ENCODE results near the gene CTDSPL2.
"Not testable (repeated sequence)": the region's sequence is repeated elsewhere in the genome, so short reads cannot be mapped to it uniquely, and the experiment has no call there.

The CTDSPL2 gene

DNA sequence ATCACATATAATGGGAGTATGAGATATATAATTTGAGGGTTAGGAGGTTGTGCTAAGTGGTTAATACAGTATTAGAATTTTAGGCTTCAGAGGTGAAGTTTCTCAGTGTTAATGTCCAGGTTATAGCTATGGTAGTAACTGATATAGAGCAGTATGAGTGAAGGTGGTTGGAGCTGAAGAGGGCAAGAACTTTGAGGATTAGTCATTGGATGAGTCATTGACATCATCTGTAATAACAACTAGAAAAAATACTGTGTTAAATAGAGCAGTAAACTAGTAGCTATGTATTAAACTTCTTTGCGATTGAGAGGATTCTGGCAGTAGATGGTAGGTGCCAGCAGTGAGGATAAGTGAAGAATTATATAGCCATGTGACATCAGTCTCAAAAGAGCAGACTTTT lies 62.0 kb downstream of the CTDSPL2 start:
- no peak for DNase-seq

DNA sequence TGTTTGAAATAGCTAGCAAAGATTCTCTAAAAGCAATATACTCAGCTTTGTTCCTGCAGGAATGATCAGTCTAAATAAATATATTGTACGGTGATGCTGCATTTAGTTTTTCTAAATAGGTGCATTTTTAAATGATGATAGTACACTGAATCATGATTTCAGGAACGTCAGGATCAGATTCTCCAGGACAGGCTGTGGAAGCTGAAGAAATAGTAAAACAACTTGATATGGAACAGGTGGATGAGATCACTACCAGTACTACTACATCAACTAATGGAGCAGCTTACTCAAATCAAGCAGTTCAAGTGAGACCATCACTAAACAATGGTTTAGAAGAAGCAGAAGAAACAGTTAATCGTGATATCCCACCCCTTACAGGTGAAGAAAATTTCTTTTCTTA lies 63.2 kb downstream of the CTDSPL2 start:
- no peak for DNase-seq

DNA sequence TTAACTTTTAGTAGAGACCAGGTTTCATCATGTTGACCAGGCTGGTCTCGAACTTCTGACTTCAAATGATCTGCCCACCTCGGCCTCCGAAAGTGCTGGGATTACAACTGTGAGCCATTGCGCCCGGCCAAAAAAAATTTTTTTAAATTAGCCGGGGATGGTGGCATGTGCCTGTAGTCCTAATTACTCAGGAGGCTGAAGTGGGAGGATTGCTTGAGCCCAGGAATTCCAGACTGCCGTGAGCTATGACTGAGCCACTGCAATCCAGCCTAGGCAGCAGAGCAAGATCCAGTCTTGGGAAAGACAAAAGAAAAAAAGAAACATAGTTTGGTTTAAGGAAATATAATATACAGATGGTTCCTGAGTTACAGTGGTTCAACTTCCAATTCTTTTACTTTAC lies 64.6 kb downstream of the CTDSPL2 start:
- no peak for DNase-seq

DNA sequence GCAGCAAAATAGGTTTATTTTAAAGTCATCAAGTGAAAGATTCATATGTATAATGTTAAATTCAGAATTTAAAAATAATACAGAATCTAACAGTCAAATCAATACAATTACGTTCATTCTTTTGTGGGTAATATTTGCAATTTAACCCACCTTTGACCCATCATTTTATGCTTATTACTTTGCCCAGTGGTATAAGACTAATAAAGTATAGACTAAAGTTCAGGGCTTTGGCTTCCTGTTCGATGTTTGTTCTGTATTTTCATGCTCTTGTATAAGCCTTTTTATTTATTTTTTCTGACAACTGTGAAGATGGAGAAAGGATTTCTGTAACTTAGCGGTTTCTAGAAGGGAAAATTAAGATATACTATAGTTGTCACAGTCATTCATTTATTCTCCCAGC lies 65.2 kb downstream of the CTDSPL2 start:
- DNase-seq = no peak

DNA sequence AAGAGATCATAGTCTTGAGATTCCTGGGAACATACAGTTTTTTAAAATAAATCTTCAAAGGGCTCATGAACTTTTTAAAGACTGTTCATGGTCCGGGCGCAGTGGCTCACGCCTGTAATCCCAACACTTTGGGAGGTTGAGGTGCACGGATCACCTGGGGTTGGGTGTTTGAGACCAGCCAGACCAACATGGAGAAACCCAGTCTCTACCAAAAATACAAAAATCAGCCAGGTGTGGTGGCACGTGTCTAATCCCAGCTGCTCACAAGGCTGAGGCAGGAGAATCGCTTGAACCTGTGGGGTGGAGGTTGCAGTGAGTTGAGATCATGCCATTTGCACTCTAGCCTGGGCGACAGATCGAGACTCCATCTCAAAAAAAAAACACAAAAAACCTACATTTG lies 68.1 kb downstream of the CTDSPL2 start:
- DNase-seq = no peak

DNA sequence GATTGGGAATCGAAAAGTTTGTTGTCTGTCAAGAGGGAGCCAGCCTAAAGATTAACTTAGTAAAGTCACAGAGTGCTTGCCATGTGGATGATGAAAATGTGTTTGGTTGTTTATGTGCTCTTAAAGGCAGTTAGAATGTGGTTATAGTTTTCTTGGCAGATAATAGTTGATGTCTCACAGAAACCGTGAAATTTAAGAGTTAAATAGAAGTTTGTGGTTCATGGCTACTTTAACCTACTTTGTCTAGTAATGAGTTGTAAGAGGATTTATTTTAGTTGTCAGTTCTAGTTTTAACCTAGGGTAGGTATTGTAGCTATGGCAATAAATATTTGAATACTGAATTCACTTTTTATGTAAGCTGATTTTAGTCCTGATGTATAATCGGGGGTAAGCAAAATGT lies 73.1 kb downstream of the CTDSPL2 start:
- no peak for DNase-seq

DNA sequence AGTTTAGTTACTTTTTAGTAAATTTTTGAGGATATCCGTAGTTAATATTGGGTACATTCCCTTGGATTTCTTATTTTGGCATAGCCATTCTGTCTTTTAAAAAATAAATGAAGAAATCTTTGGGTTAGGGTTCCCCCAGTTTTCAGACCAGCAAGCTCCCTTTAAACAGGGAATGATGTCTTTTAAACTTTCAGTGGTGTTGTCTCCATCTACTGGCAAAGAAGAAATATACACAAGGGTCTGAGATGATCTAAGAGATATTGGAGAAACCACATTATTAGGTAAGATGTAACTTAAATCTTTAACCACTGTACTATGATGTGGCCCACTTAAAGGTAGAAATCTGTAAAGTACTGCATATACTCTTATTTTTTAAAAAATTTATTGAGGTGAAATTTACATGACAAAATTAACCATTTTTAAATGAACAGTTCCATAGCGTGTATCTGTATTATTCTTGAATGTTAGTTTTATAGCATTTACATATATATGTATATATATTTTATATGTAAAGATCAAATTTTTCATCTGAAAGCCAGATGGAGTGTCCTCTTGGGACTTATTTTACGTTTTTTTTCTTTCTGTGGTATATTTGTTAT lies 74.4 kb downstream of the CTDSPL2 start:
- no peak for DNase-seq

DNA sequence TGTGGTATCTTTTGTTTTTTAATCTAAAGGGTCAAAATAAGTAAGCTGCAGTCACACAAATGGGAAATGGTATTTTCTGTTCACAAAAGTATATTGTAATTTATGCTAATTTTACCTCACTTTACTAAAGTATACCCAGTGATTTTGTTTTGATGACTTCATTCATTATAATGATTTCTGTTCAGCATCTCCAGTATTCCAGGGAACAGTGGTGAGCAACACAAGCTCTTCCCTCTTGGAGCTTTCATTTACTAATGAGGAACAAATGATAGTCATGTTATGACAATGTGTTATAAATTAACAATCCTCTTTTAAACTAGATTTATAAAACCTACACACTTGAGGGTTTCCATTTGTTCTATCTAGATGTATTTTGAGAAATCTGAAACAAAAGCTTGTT lies 89.0 kb downstream of the CTDSPL2 start:
- DNase-seq = no peak

DNA sequence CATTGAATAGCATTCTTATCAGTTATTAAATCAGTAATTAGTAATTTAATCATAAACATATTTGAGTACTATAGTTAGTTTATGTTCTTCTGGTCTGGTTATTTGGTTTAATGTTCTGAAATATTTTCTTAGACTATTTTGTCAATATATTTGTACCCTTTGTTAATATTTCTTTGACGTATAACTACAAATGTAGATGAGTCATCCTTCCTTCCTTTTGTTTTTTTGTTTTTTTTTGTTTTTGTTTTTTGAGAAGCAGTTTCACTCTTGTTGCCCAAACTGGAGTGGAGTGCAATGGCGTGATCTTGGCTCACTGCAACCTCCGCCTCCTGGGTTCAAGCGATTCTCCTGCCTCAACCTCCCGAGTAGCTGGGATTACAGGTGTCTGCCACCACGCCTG lies 92.1 kb downstream of the CTDSPL2 start:
- DNase-seq = no peak

DNA sequence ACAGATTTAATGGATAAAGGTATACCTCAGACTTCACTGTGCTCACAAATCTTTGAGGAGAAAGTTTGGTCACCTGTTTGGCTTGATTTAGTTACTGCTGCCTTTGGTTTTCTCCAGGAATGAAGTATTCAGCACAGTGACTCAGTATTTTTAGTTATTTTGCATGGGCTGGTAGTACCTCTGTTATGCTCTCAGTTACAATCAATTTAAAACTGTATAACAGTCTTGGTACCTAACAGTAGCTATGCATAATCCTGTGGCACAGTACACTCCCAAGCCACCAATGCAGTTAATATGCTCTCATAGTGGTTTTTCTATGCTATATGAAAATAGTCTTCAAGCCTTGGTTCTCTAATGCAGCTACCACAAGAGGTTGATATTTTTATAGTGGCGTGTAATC lies 97.6 kb downstream of the CTDSPL2 start:
- no peak for DNase-seq

DNA sequence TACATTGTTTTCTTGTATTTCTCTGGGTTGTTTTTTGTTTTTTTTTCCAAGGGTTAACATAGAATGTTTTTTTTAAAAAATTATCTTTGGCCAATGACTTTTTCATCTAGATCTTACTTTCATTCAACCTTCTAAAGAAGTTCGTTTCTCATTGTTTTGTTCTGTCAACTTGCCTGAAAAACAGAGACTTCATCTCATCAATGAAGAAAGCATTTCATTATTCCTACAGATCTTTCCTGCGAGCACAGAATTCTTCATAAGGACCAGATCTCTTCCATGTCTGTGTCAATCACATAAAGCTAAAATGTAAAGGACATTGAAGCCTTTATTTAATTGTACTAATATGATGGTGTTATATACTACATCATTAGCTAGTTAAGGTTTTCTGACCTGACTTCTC lies 99.8 kb downstream of the CTDSPL2 start:
- DNase-seq = no peak

DNA sequence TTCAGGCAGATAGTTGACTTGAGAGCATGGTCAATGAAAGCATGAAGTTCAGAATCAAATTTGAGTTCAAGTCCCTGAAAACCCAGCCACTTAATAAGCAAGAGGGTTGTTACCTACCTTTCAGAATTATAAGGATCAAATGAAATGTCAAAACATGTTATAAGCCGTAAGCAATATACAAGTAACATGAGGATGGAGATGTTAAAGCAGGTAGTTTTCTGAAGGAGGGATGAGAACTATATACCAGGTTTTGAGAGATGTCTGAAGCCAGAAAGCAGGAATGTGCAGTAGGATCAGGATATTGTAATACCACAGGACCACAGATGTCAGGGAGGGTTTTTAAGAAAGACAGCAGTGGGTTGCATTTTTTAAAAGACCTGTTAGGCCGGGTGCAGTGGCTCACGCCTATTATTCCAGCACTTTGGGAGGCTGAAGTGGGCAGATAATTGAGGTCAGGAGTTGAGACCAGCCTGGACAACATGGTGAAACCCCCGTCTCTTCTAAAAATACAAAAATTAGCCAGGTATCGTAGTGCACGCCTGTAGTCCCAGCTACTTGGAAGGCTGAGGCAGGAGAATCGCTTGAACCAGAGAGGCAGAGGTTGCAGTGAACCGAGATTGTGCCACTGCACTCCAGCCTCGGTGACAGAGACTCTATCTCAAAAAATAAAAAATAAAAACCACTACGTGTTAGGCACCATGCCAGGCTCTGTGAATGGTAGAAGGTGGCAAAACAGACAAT lies 102.6 kb downstream of the CTDSPL2 start:
- DNase-seq = no peak

DNA sequence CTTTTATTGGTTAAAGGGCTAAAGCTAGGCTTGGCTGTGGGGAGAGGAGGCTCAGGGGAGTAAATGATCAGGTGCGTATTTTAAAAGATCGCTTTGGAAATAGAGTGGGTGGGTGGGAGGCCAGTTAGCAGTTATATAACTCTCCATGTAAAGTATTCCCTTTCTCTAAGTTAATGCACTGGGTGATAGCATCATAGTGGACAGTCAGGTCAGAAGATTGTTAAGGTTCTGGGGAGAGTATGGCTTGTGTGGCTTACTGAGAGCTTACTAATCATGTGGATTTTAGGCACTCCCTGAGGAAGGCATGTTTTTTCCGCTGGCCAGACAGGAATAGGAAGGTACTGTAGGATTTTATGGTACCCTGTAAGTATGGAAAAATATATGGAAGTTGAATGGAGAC lies 103.2 kb downstream of the CTDSPL2 start:
- DNase-seq = no peak

DNA sequence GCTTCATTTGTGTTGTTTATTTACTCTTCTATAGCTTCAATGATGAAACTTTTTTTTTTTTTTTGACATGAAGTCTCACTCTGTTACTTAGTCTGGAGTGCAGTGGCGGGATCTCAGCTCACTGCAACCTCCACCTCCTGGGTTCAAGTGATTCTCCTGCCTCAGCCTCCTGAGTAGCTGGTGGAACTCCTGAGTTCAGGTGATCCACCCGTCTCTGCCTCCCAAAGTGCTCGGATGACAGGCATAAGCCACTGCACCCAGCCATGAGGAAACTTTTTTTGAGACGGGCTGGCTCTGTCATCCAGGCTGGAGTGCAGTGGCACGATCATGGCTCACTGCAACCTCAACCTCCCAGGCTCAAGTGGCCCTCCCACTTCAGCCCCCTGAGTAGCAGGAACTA lies 104.8 kb downstream of the CTDSPL2 start:
- not testable (repeated sequence) for DNase-seq

DNA sequence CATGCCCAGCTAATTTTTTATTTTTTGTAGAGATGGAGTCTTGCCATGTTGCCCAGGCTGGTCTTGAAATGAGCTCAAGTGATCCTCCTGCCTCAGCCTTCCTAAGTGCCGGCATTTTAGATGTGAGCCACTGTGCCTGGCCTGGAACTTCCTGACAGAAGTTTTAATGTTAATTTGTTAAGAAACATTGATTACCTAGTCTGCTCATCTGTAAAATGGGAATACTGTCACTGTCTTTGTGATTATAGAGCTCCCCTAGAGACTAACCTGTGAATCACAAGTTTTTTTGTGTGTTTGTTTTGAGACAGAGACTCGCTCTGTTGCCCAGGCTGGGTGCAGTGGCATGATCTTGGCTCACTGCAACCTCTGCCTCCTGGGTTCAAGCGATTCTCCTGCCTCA lies 105.3 kb downstream of the CTDSPL2 start:
- no peak for DNase-seq

DNA sequence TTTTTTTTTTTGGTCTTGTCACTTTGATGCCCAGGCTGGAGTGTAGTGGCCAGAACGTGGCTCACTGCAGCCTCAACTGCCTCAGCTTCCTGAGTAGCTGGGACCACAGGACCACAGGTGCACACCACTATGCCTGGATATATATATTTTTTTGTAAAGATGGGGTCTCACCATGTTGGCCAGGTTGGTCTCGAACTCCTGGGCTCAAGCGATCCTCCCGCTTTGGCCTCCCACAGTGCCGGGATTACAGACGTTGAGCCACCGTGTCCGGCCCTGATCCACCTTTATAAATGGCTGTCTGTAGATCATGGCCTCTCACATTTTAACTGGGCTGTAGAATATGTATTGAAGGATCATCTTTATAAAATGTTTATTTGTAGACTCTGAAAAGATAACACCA lies 107.7 kb downstream of the CTDSPL2 start:
- DNase-seq = no peak

DNA sequence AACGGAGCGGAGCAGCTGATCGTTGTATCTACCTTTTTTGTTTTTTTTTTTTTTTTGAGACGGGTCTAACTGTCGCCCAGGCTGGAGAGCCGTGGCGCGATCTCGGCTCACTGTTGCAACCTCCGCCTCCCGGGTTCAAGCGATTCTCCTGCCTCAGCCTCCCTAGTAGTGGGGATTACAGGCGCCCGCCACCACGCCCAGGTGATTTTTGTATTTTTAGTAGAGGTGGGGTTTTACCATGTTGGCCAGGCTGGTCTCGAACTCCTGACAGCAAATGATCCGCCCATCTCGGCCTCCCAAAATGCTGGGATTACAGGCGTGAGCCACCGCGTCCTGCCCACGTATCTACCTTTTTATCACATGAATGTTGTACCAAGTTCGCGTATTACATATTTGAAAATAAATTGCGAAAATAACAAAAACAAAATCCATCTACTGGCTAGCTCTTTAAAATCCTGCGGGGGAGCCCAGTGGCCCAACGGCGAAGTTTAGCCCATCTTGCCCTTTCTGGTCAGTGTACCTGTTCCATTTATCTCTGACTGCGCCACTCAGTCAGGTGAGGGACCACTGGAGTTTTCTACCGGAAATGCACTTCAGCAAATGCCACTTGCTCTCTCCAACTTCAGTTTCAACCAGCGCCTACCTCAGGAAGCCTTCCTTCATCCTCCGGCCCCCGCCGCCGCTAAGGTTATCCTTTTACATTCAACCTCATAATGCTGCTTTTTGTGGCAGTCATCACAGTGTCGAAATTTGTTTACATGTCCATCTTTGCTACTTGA lies 108.3 kb downstream of the CTDSPL2 start:
- peak; percentile 18 for DNase-seq

DNA sequence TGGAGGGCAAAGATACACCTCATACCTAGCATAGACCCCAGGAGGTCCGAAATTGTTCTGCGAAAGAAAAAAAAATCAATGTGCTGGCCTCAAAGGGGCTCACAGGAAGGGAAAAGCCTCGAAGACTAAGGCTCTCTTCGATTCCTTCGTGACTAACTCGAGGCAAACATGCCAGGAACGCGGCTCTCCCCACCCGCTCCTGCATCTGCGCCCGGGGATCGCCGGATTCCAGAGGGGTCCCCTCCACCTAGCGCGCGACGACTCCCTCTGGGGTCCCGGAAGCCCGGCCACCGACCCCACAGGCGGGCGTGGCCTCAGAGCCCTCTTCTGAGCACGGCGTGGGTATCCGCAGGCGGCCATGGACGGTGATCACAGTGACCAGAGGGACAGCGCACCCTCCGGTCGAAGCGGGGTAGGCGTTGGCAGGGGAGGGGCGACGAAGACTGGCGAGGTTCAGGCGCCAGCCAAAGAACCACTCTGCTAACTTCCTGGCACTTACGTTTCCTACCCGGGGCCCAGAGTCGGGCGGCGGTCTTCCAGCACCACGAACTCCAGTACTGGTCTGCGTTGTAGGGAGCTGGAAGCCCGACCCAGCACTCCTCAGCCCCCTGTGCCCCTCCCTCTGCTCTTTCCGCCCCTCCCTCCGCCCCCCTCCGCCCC lies 109.0 kb downstream of the CTDSPL2 start:
- peak; percentile 86 for DNase-seq

DNA sequence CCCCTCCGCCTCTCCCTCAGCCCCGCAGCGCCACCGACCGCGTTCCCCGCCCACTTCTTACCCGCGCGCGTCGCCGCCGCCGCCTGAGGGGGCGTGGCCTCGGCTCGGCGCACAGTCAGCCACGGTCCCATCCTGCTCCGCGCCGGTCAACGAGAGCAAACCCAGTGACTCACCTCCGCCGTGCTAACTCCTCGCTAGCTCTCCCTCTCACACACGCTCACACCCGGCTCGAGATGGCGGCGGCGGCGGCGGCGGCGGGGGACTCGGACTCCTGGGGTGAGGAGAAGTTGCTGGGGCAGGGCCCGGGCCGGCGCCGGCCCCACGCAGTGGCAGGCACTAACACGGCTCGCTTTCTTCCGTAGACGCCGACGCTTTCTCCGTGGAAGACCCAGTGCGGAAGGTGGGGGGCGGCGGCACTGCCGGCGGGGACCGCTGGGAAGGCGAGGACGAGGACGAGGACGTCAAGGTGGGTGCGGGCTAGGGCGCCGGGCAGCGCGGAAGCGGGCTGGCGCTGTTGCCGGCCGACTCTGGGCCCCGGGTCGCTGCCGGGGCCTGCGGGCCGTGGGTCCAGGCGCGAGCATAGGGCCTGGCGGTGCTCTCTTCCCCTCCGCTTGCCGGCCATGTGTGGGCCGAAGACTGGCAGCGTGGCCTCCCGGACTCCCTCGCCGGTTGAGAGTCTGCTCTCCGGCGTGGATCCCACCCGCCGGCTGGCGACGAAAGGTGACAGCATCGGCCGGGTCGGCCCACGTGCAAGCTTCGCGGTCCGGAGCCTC lies 109.7 kb downstream of the CTDSPL2 start, which contains the start of gene EIF3J:
Gene EIF3J, plus strand, starts transcription at position 186 of the 773 bp plus-strand sequence. Its CDS starts 48 bp downstream, at position 234.
- peak; percentile 89 for DNase-seq

DNA sequence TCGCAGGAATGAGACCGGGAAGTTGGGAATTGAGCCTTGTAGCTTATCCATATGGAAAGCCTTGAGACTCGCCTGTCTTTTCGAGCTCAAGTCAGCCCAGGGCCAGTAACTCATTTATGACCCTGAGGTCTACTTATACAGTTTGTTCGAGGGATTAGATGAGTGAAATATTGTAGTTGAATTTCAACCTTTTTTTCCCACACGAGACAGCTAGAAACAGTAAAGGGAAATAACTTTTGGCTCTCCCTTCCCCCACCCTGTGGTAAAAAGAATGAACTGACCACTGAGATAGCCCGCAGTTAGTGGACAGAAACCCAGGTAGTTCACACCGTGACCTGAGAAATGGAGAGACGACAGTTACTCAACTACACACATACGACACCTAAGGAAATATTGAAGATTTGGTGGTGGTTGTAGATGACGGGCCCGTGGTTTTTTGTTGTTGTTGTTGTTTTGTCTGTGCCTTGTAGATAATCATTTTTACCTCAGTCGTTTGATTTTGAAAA lies 110.4 kb downstream of the CTDSPL2 start:
- DNase-seq = no peak

DNA sequence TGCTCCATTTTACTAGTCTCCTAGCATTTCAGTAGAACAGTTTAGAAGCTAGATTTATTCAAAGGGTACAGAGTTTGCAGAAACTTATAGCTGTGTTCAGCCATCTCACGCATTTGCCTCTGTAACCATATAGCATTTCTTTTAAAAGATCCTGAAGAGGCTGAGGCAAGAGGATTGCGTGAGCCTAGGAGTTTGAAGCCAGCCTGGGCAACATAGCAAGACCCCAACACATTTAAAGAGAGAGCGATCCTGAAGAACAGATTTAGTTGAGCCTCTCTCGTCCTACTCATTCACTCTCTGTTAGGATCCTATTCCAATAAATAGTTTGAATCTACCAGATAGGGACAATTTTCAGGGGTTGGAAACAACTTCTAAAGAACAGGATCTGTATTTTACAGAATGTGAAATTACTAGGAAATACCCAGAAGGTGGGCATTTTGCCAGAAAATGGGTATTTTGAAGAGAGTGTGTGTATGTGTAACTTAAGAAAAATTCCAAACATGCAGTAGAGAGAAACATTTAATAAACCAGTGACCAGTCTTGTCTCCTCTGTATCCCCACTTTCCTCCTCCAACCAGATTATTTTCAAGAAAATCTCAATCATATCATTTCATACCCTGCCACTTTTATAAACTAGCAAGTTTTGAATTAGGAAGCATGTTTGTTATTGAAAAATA lies 114.0 kb downstream of the CTDSPL2 start:
- DNase-seq = no peak

DNA sequence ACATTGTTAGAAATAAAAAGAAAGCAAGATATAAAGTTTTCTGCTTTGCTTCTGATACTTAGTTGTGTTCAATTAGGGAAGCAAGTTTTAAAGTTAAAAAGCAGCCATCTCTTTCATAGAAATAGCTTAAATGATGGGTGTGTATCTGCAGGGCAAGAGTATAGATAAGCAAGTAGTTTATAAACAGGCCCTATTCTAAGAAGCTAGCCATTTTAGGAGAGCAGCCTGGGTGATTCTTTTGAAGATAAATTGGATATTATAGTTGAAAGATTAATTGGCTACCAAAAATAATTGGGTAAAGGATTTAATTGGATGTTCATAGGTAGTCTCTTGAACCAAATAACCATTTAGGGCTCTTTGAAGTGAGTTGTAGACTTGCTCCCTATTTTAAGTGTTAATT lies 115.2 kb downstream of the CTDSPL2 start:
- no peak for DNase-seq

Measured in NCI-H345 (cell line).